ENCODE data around the gene MTA1.

Gene MTA1

DNA sequence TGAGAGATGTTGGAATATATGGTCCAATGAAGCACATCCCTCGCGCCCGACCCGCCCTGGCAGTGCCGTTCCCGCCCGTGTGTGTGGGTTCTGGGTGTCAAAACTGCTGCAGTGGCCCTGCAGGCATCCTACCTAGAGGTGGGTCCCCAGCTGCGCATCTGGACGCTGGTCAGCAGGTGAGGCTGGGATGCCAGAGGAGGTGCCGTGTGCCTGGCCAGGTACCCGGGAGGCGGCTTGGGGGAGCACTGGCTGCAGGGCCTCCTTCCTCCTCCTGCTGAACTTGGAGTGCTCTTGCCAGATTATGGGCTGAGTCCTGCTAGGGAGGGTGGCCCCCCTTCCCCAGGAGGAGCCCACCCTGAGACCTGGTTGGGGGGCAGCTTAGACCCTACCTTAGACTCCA, 5.2 kb downstream of the MTA1 start:
- POLR2A ChIA-PET, result no interaction called here
- Histone ChIP-seq H3K36me3 (ENCODE audit: control insufficient read depth in 4 of 4, insufficient read depth in 4 of 4, low read length in 3 of 4) (peaks cover 0 to 51% (median 19%) of the 10 kb centered on the region in 4 experiments), H3K9me3 (ENCODE audit: control extremely low read depth in 1 of 5, control insufficient read depth in 4 of 5, insufficient read depth in 2 of 5, low read depth in 1 of 5, low read length in 4 of 5) (peaks cover 0 to 5% (median 0%) of the 10 kb centered on the region in 5 experiments), H3K4me3 (ENCODE audit: control insufficient read depth in 1 of 7, extremely low read depth in 1 of 7, insufficient read depth in 4 of 7, low read depth in 2 of 7, low read length in 6 of 7) (no peak overlapping the region), H3K27me3 (replicated peaks in 2 of 5; ENCODE audit: control insufficient read depth in 4 of 5, insufficient read depth in 5 of 5, low read length in 4 of 5) (no peaks in the 10 kb centered on the region), H3K4me1 (ENCODE audit: control extremely low read depth in 1 of 4, control insufficient read depth in 4 of 4, insufficient read depth in 4 of 4, low read length in 3 of 4) (peaks cover 0 to 29% (median 27%) of the 10 kb centered on the region in 4 experiments), H3K27ac (ENCODE audit: insufficient read depth in 1 of 2, low read depth in 1 of 2, low read length in 2 of 2, poor library complexity in 1 of 2, severe bottlenecking in 2 of 2) (no peak overlapping the region)
- DNase-seq, result no peak
- 98% methylated on average over 12 of the region's 12 CpGs for WGBS (ENCODE audit: insufficient coverage)
- CTCF ChIA-PET, result interaction anchor here (1.3 kb wide), 1 partner anchor 23 kb away, joined by 4 read pairs; no protein-coding TSS in a partner anchor

GRCh38 chr14:105425823-105426247, 6.2 kb downstream of the MTA1 start:
- Histone ChIP-seq H3K27me3 (replicated peaks in 2 of 5; ENCODE audit: control insufficient read depth in 4 of 5, insufficient read depth in 5 of 5, low read length in 4 of 5) (no peaks in the 10 kb centered on the region), H3K4me1 (ENCODE audit: control extremely low read depth in 1 of 4, control insufficient read depth in 4 of 4, insufficient read depth in 4 of 4, low read length in 3 of 4) (peaks cover 0 to 23% (median 21%) of the 10 kb centered on the region in 4 experiments), H3K27ac (ENCODE audit: insufficient read depth in 1 of 2, low read depth in 1 of 2, low read length in 2 of 2, poor library complexity in 1 of 2, severe bottlenecking in 2 of 2) (no peak overlapping the region), H3K4me3 (ENCODE audit: control insufficient read depth in 1 of 7, extremely low read depth in 1 of 7, insufficient read depth in 4 of 7, low read depth in 2 of 7, low read length in 6 of 7) (no peak overlapping the region), H3K36me3 (ENCODE audit: control insufficient read depth in 4 of 4, insufficient read depth in 4 of 4, low read length in 3 of 4) (peaks cover 0 to 61% (median 28%) of the 10 kb centered on the region in 4 experiments), H3K9me3 (ENCODE audit: control extremely low read depth in 1 of 5, control insufficient read depth in 4 of 5, insufficient read depth in 2 of 5, low read depth in 1 of 5, low read length in 4 of 5) (peaks cover 0 to 5% (median 0%) of the 10 kb centered on the region in 5 experiments)
- no peak for DNase-seq
- WGBS (ENCODE audit: insufficient coverage), result 98% methylated on average over 19 of the region's 23 CpGs
- POLR2A ChIA-PET, result no interaction called here
- CTCF ChIA-PET, result no interaction called here

- CTCF ChIA-PET, result interaction anchor here (1.0 kb wide), 1 partner anchor 37 kb away, joined by 3 read pairs; no protein-coding TSS in a partner anchor
- H3K4me3 ChIP-seq (ENCODE audit: control insufficient read depth in 1 of 7, extremely low read depth in 1 of 7, insufficient read depth in 4 of 7, low read depth in 2 of 7, low read length in 6 of 7), result no peak overlapping the region
- H3K4me1 ChIP-seq (ENCODE audit: control extremely low read depth in 1 of 4, control insufficient read depth in 4 of 4, insufficient read depth in 4 of 4, low read length in 3 of 4), result peaks cover 0 to 16% (median 14%) of the 10 kb centered on the region in 4 experiments
- DNase-seq, result no peak
- peaks cover 0 to 5% (median 0%) of the 10 kb centered on the region in 5 experiments for H3K9me3 ChIP-seq (ENCODE audit: control extremely low read depth in 1 of 5, control insufficient read depth in 4 of 5, insufficient read depth in 2 of 5, low read depth in 1 of 5, low read length in 4 of 5)
- H3K27me3 ChIP-seq (replicated peaks in 2 of 5; ENCODE audit: control insufficient read depth in 4 of 5, insufficient read depth in 5 of 5, low read length in 4 of 5), result no peaks in the 10 kb centered on the region
- H3K27ac ChIP-seq (ENCODE audit: insufficient read depth in 1 of 2, low read depth in 1 of 2, low read length in 2 of 2, poor library complexity in 1 of 2, severe bottlenecking in 2 of 2), result no peak overlapping the region
- peaks cover 0 to 64% (median 33%) of the 10 kb centered on the region in 4 experiments for H3K36me3 ChIP-seq (ENCODE audit: control insufficient read depth in 4 of 4, insufficient read depth in 4 of 4, low read length in 3 of 4)
- POLR2A ChIA-PET, result no interaction called here
- WGBS (ENCODE audit: insufficient coverage), result 99% methylated on average over 17 of the region's 21 CpGs
These were observed 6.9 kb downstream of the MTA1 start for GRCh38 chr14:105426416-105427130.

DNA sequence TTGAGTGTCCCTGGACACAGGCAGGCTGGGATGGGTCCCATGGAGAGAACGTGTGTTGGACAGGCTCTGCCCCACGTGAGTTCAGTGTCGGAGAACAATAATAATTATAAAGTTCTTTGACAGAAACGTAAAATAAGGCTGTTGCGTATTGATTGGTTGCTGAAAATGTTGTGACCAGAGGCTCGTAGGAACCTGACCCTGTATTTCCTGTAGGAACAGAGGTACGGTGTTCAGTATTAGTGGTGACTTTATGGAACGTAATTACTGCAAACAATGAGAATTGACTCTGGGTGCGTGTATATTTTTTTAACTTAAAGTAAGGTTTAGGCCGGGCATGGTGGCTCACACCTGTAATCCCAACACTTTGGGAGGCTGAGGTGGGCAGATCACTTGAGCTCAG, 7.8 kb downstream of the MTA1 start:
- no peaks in the 10 kb centered on the region for H3K27me3 ChIP-seq (replicated peaks in 2 of 5; ENCODE audit: control insufficient read depth in 4 of 5, insufficient read depth in 5 of 5, low read length in 4 of 5)
- ChIA-PET POLR2A (interaction anchor here (0.6 kb wide), 3 partner anchors 16 to 57 kb away, joined by 3 to 6 read pairs (median 3); no protein-coding TSS in a partner anchor), CTCF (interaction anchor here (0.7 to 1.4 kb wide), 4 partner anchors 10 to 63 kb away, joined by 3 to 4 read pairs (median 3); no protein-coding TSS in a partner anchor)
- no peak overlapping the region for H3K4me3 ChIP-seq (ENCODE audit: control insufficient read depth in 1 of 7, extremely low read depth in 1 of 7, insufficient read depth in 4 of 7, low read depth in 2 of 7, low read length in 6 of 7)
- DNase-seq, result no peak
- peaks cover 0 to 61% (median 34%) of the 10 kb centered on the region in 4 experiments for H3K36me3 ChIP-seq (ENCODE audit: control insufficient read depth in 4 of 4, insufficient read depth in 4 of 4, low read length in 3 of 4)
- peaks cover 0 to 7% (median 5%) of the 10 kb centered on the region in 4 experiments for H3K4me1 ChIP-seq (ENCODE audit: control extremely low read depth in 1 of 4, control insufficient read depth in 4 of 4, insufficient read depth in 4 of 4, low read length in 3 of 4)
- H3K9me3 ChIP-seq (ENCODE audit: control extremely low read depth in 1 of 5, control insufficient read depth in 4 of 5, insufficient read depth in 2 of 5, low read depth in 1 of 5, low read length in 4 of 5), result peaks cover 0 to 5% (median 0%) of the 10 kb centered on the region in 5 experiments
- no peak overlapping the region for H3K27ac ChIP-seq (ENCODE audit: insufficient read depth in 1 of 2, low read depth in 1 of 2, low read length in 2 of 2, poor library complexity in 1 of 2, severe bottlenecking in 2 of 2)
- WGBS (ENCODE audit: insufficient coverage), result 100% methylated on average over 9 of the region's 10 CpGs

DNA sequence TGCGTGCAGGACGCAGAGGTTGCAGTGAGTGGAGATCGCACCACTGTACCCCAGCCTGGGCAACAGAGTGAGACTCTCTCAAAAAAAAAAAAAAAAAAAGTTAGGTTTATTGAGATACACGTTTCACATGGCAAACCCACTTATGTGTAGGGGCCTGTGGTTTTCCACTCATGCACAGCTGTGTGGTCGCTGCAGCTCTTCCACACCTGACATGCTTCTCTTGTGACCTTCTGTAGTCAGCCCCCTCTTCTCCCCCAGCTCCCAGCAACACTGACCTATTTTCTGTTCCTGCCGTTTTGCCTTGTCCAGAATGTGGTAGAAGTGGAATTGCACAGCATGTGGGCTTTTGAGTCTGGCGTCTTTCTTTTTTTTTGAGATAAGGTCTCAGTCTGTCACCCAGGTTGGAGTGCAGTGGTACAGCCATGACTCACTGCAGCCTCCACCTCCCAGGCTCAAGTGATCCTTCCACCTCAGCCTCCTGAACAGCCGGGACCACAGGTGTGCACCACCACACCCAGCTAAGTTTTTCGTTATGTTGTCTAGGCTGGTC, 8.4 kb downstream of the MTA1 start:
- no peak overlapping the region for H3K4me3 ChIP-seq (ENCODE audit: control insufficient read depth in 1 of 7, extremely low read depth in 1 of 7, insufficient read depth in 4 of 7, low read depth in 2 of 7, low read length in 6 of 7)
- H3K27me3 ChIP-seq (replicated peaks in 2 of 5; ENCODE audit: control insufficient read depth in 4 of 5, insufficient read depth in 5 of 5, low read length in 4 of 5), result no peaks in the 10 kb centered on the region
- peaks cover 0 to 65% (median 34%) of the 10 kb centered on the region in 4 experiments for H3K36me3 ChIP-seq (ENCODE audit: control insufficient read depth in 4 of 4, insufficient read depth in 4 of 4, low read length in 3 of 4)
- CTCF ChIA-PET, result interaction anchor here (0.7 to 1.4 kb wide), 5 partner anchors 10 to 62 kb away, joined by 3 to 4 read pairs (median 3); no protein-coding TSS in a partner anchor
- no peak for DNase-seq
- POLR2A ChIA-PET, result interaction anchor here (0.6 kb wide), 3 partner anchors 17 to 57 kb away, joined by 3 to 6 read pairs (median 3); no protein-coding TSS in a partner anchor
- no peak overlapping the region for H3K27ac ChIP-seq (ENCODE audit: insufficient read depth in 1 of 2, low read depth in 1 of 2, low read length in 2 of 2, poor library complexity in 1 of 2, severe bottlenecking in 2 of 2)
- H3K4me1 ChIP-seq (ENCODE audit: control extremely low read depth in 1 of 4, control insufficient read depth in 4 of 4, insufficient read depth in 4 of 4, low read length in 3 of 4), result peaks cover 0 to 1% (median 0%) of the 10 kb centered on the region in 4 experiments
- H3K9me3 ChIP-seq (ENCODE audit: control extremely low read depth in 1 of 5, control insufficient read depth in 4 of 5, insufficient read depth in 2 of 5, low read depth in 1 of 5, low read length in 4 of 5), result peaks cover 0 to 5% (median 0%) of the 10 kb centered on the region in 5 experiments
- 94% methylated on average over 5 of the region's 9 CpGs for WGBS (ENCODE audit: insufficient coverage)

DNA sequence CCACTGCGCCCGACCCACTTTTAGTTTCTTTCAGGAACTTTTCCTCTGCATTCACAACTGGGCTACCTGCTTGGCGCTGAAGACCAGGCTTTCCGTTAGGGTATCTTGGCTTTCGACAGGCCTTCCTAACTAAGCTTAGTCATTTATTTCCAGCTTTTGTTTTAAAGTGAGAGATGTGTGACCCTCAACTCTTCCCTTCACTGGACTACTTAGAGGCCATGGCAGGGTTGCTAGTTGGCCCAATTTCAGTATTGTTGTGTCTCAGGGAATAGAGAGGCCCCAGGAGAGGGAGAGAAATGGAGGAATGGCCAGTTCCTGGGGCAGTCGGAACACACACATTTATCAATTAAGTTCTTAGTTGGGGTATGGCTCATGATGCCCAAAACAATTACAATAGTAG, 10.4 kb downstream of the MTA1 start:
- Histone ChIP-seq H3K9me3 (ENCODE audit: control extremely low read depth in 1 of 5, control insufficient read depth in 4 of 5, insufficient read depth in 2 of 5, low read depth in 1 of 5, low read length in 4 of 5) (peaks cover 0 to 5% (median 0%) of the 10 kb centered on the region in 5 experiments), H3K27me3 (replicated peaks in 2 of 5; ENCODE audit: control insufficient read depth in 4 of 5, insufficient read depth in 5 of 5, low read length in 4 of 5) (no peaks in the 10 kb centered on the region), H3K4me1 (ENCODE audit: control extremely low read depth in 1 of 4, control insufficient read depth in 4 of 4, insufficient read depth in 4 of 4, low read length in 3 of 4) (no peaks in the 10 kb centered on the region), H3K4me3 (ENCODE audit: control insufficient read depth in 1 of 7, extremely low read depth in 1 of 7, insufficient read depth in 4 of 7, low read depth in 2 of 7, low read length in 6 of 7) (no peak overlapping the region), H3K36me3 (ENCODE audit: control insufficient read depth in 4 of 4, insufficient read depth in 4 of 4, low read length in 3 of 4) (peaks cover 0 to 61% (median 33%) of the 10 kb centered on the region in 4 experiments), H3K27ac (ENCODE audit: insufficient read depth in 1 of 2, low read depth in 1 of 2, low read length in 2 of 2, poor library complexity in 1 of 2, severe bottlenecking in 2 of 2) (no peak overlapping the region)
- CTCF ChIA-PET, result interaction anchor here (1.0 to 1.9 kb wide), 4 partner anchors 8 to 60 kb away, joined by 3 to 8 read pairs (median 4); no protein-coding TSS in a partner anchor
- 100% methylated on average over 4 of the region's 6 CpGs for WGBS (ENCODE audit: insufficient coverage)
- DNase-seq, result no peak
- POLR2A ChIA-PET, result no interaction called here

Data from common myeloid progenitor, CD34-positive (primary cell).